OCI-LY1 (cell line): Measurements from ENCODE around the gene IL26.

Source experiments
- EZH2 ChIP-seq: fragments of 200-600 bp; sonication (generic), shearing (Covaris generic); IDR thresholded peaks from 2 replicates; pipeline ENCODE4 v1.8.0; 2017; ENCODE audit warnings: borderline replicate concordance, mixed run types, mild to moderate bottlenecking, antibody characterized with exemption, low read length, moderate library complexity, mixed read lengths
- TF ChIP-seq, protein P1 (sequence below): fragments of 200-600 bp; sonication (generic), shearing (Covaris generic); IDR thresholded peaks from 2 replicates; pipeline ENCODE4 v1.5.1; 2017; ENCODE audit warnings: mild to moderate bottlenecking, antibody characterized with exemption, low read length, moderate library complexity, mixed read lengths

- TF ChIP-seq, protein P1, sequence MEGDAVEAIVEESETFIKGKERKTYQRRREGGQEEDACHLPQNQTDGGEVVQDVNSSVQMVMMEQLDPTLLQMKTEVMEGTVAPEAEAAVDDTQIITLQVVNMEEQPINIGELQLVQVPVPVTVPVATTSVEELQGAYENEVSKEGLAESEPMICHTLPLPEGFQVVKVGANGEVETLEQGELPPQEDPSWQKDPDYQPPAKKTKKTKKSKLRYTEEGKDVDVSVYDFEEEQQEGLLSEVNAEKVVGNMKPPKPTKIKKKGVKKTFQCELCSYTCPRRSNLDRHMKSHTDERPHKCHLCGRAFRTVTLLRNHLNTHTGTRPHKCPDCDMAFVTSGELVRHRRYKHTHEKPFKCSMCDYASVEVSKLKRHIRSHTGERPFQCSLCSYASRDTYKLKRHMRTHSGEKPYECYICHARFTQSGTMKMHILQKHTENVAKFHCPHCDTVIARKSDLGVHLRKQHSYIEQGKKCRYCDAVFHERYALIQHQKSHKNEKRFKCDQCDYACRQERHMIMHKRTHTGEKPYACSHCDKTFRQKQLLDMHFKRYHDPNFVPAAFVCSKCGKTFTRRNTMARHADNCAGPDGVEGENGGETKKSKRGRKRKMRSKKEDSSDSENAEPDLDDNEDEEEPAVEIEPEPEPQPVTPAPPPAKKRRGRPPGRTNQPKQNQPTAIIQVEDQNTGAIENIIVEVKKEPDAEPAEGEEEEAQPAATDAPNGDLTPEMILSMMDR = no peak
- no peak for TF ChIP-seq EZH2
These were observed 50.0 kb downstream of the IL26 start for GRCh38 chr12:68175557-68176061.
